CD4-positive, alpha-beta T cell treated with Interferon alpha-2 for 1 hour (primary cell): ENCODE results near the gene NKX3-2.
"Not testable (repeated sequence)": the region's sequence is repeated elsewhere in the genome, so short reads cannot be mapped to it uniquely, and the experiment has no call there.

Experiments used
- DNase-seq, 2 donors: peaks; one replicate each; pipeline ENCODE4 v3.0.0-alpha.2; 2020 to 2022

The NKX3-2 gene

GRCh38 chr4:13543839-13544605, at the start of gene NKX3-2:
Gene NKX3-2 (minus strand): TSS chr4:13544508. CDS start chr4:13544414, 94 bp downstream.
- no peak for DNase-seq

DNA sequence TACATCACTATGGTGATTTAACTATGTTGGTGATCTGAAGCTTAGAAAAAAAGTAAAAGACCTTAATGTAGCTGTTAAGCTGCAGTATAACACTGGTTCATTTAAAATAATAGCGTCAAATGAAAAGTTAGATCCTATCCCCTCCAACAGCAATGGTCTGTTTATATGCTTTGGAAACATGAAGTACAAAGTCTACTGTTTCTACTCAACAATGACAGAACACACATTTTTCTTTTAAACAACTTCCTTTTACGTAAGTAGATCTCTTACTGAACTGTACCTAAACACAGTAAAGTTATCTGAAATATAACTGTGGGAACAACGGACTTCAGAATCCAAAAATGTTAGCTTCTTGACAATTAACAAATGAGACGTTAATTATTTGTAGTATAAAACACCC, 47.9 kb upstream of the NKX3-2 start:
- DNase-seq, result no peak

GRCh38 chr4:13590766-13591165, 46.5 kb upstream of the NKX3-2 start:
- DNase-seq, result no peak

GRCh38 chr4:13588954-13589353, 44.6 kb upstream of the NKX3-2 start:
- DNase-seq, result no peak

- no peak for DNase-seq
Observed at GRCh38 chr4:13584481-13584880, 40.2 kb upstream of the NKX3-2 start.

- no peak for DNase-seq
Observed at GRCh38 chr4:13580036-13580435, 35.7 kb upstream of the NKX3-2 start.

- no peak for DNase-seq
Observed at GRCh38 chr4:13577660-13578059, 33.4 kb upstream of the NKX3-2 start.

DNA sequence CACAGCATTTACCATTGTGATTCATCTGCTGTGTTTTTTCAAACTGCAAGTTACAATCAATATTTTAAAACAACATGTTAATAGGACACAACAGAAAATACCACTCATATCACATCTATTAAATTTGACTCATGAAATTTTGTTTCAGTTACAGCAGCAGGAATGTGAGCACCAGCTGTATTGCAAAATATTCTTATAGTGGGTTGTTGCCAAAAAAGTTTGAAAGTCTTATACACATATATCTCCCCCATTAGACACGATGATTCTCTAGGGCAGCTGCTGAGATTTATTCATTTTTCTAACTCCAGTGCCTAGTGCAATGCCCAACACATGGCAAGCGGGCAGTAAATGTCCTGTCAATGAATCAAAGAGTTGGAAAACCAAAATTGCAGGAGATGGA, 26.6 kb upstream of the NKX3-2 start:
- DNase-seq, result no peak

GRCh38 chr4:13567125-13567524, 22.8 kb upstream of the NKX3-2 start:
- DNase-seq, result no peak

DNA sequence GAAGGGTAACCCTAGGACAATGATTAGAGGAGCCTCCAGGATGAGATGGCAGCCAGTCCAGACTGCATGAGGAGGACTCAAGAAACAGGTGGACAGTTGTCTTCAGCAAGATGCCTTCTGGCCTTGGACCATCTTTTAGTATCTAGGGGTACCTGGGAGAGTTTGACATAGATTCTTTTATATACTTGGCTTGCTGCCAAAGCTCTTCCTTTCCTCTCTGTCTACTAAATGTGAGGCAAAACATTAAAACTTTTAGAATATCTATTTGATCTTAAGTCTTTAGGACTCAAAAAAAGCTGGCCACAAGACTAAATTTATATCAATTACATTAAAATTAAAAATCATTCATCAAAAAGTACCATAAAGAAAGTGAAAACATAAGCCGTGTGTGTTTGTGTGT, 18.6 kb upstream of the NKX3-2 start:
- no peak for DNase-seq

GRCh38 chr4:13561673-13562072, 17.4 kb upstream of the NKX3-2 start:
- DNase-seq, result no peak

DNA sequence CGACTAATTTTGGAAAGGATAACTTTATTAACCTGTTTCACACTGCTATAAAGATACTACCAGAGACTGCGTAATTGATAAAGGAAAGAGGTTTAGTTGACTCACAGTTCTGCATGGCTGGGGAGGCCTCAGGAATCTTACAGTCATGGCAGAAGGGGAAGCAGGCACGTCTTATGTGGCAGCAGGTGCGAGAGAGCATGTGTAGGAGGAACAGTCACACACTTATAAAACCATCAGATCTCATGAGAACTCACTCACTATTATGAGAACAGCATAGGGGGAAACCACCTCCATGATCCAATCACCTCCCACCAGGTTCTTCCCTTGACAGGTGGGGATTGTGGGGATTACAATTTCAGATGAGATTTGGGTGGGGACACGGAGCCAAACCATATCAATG, 15.8 kb upstream of the NKX3-2 start:
- DNase-seq, result not testable (repeated sequence)

GRCh38 chr4:13559413-13559812, 15.1 kb upstream of the NKX3-2 start:
- DNase-seq, result no peak

GRCh38 chr4:13558881-13559280, 14.6 kb upstream of the NKX3-2 start:
- no peak for DNase-seq

DNA sequence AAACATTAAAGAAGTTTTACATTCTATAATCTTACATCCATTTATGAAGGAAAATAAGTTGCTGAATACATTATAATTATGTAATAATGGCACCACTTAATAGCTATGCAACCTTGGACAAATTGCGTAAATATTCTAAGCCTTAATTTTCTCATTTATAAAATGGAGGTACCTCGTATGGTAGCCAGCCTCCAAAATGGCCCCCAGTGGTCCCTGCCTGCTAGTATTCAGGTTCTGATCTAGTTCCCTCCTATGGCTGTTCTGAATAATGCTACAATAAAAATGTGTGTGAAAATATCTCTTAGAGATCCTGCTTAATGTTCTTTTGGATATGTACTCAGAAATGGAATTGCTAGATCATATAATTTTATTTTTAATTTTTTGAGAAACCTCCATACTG, 11.0 kb upstream of the NKX3-2 start:
- no peak for DNase-seq

GRCh38 chr4:13553081-13553480, 8.8 kb upstream of the NKX3-2 start:
- no peak for DNase-seq

DNA sequence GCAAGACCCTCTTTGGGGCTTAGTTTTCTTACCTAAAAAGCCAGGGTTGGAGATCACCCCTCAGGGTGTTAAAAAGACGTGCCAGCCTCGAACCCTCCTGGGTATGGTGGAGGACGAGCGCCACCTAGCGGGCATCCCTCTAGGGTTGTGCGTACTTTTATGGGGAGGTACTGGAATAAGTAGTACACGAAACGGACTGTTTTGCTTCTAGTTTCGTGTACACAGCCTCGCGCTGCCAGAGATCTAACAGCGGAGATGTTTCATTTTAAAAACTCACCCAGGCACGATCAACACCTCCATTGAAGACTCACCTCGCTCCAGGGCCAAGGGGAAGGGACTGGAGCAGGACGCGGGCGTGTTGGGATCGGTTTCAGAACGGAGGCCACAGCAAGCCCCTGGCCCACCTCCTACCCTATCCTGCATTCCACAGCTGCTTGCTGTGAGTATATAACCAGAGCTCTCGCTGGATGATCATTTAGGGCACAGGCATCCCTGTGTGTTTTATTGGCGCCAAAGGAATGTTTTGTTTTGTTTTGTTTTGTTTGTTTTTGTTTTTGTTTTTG, 4.8 kb upstream of the NKX3-2 start:
- DNase-seq, result peak; percentile 73 to 80

GRCh38 chr4:13548059-13548983, 4.0 kb upstream of the NKX3-2 start:
- no peak for DNase-seq

DNA sequence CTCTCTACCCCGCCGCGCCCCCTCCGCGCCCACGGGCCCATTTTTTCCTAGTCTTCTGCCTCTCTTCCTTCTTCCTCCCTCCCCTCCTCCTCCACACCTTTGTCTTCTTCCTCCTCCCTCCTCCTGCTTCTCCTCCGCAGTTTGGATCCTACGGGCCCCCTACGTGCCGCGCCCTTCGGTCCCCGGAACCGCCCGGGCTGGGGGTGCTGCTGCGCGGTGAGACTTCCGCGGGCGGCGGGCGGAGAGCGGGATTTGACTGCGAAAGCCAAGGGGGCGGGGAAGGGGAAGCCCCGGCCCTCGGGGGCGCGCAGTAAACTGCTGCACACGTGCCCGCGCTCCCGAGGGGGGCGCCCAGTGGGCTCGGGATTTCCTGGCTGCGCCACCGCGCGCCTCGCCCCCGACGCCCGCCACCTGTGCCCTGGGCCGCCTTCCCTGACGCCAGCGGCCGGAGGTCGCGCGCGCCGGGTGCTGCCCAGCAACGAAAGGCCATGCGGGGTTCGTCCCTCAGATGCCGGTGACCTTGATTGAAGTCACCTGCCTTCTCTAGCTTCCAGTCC, 3.3 kb upstream of the NKX3-2 start:
- peak; percentile 35 to 45 for DNase-seq

GRCh38 chr4:13546941-13547484, 2.7 kb upstream of the NKX3-2 start:
- DNase-seq, result no peak

- no peak for DNase-seq
Observed at GRCh38 chr4:13546142-13546940, 2.0 kb upstream of the NKX3-2 start.

GRCh38 chr4:13545394-13545808, 1.1 kb upstream of the NKX3-2 start:
- no peak for DNase-seq
